ENCODE data around the gene TUBA1C. TPM values are rescaled to one million over a fixed set of nuclear protein-coding genes. Genes with fewer than 3 reads are reported as not detected.

TUBA1C gene
- total RNA-seq, 1 donor from 2014 or later = 123 TPM

DNA sequence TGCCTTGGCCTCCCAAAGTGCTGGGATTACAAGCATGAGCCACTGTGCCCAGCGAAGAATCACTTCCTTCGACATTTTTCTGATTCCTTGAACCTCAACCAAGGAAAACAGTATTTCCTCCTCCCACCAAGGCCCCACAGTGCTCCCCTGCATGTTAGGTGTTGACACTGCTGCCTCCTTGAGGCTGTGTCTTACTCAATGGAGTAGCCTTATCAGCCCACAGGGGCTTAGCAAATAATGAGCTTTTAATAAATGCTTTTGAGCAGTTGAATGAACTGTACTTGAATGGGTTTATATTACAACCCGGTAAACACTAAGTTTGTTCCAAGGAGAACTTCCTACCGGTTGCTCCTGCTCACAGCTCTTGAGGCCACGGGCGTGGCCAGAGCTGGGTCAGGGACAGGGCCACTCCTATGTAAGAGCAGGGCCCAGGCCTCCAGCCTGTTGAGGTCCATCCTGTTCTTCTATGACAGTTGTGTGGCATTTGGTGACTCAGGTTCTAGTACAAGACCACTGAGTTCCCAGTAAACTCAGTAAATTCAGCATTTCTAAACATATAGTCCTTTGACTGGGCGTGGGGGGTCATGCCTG is 39.2 kb upstream of the TUBA1C start:
- TF ChIP-seq, protein P1, sequence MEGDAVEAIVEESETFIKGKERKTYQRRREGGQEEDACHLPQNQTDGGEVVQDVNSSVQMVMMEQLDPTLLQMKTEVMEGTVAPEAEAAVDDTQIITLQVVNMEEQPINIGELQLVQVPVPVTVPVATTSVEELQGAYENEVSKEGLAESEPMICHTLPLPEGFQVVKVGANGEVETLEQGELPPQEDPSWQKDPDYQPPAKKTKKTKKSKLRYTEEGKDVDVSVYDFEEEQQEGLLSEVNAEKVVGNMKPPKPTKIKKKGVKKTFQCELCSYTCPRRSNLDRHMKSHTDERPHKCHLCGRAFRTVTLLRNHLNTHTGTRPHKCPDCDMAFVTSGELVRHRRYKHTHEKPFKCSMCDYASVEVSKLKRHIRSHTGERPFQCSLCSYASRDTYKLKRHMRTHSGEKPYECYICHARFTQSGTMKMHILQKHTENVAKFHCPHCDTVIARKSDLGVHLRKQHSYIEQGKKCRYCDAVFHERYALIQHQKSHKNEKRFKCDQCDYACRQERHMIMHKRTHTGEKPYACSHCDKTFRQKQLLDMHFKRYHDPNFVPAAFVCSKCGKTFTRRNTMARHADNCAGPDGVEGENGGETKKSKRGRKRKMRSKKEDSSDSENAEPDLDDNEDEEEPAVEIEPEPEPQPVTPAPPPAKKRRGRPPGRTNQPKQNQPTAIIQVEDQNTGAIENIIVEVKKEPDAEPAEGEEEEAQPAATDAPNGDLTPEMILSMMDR (IDR thresholded peaks at IDR 0.05; ENCODE audit: unreplicated experiment) = no peak
- peaks cover 13% of the 10 kb centered on the region for H3K4me1 Mint-ChIP-seq
- no peak for DNase-seq (ENCODE audit: low spot score in 2 of 2, unreplicated experiment in 2 of 2)
- no peaks in the 10 kb centered on the region for H3K36me3 Mint-ChIP-seq
- H3K27ac Mint-ChIP-seq = no peak overlapping the region
- no peaks in the 10 kb centered on the region for H3K9me3 Mint-ChIP-seq
- H3K27me3 Mint-ChIP-seq (ENCODE audit: low read depth) = no peaks in the 10 kb centered on the region
- H3K4me3 Mint-ChIP-seq = no peak overlapping the region

DNA sequence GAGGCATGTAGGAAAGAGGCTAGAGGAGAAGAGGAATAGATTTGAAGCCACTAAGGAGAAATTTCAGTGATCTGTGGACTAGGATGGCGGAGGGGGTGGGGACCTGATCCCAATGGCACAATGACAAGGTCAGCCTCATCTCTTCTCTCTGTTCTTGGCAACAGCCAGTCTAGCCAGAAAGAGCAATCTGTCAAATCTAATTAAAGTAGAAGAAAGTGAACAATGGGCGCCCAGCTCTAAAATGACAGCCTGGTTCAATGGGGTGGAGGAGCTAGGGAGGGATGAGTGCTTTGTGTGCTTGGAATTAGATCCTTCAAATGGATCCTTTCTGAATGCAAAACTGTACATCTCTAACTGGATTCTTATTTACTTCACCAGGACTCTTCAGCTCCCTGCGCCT is 37.2 kb upstream of the TUBA1C start:
- Mint-ChIP-seq H3K27me3 (ENCODE audit: low read depth) (no peaks in the 10 kb centered on the region), H3K9me3 (no peaks in the 10 kb centered on the region), H3K27ac (no peak overlapping the region), H3K36me3 (no peaks in the 10 kb centered on the region), H3K4me3 (no peak overlapping the region), H3K4me1 (peaks cover 16% of the 10 kb centered on the region)
- no peak for DNase-seq (ENCODE audit: low spot score in 2 of 2, unreplicated experiment in 2 of 2)
- TF ChIP-seq, protein P1 (IDR thresholded peaks at IDR 0.05; ENCODE audit: unreplicated experiment) = no peak

DNA sequence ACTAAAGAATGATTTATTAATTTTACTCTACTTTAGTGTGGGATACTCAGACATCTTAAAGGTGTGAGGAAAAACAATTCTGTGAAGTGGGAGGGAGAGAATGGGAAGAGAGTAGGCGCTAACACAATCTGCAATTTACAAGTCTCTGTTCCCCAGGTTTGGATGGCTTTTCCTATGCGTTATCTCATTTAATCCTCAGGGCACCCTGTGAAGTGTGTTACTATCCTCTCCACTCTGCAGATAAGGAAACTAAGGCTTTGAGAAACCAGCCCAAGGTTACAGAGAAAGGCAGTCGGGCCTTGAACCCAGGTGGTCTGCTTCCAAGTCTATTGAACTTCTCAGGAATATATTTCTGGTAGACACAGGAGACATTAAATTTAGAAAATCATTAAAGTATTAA is 36.2 kb upstream of the TUBA1C start:
- Mint-ChIP-seq H3K4me3 (no peak overlapping the region), H3K27ac (no peak overlapping the region), H3K9me3 (no peaks in the 10 kb centered on the region), H3K4me1 (peaks cover 25% of the 10 kb centered on the region), H3K27me3 (ENCODE audit: low read depth) (no peaks in the 10 kb centered on the region), H3K36me3 (no peaks in the 10 kb centered on the region)
- TF ChIP-seq, protein P1 (IDR thresholded peaks at IDR 0.05; ENCODE audit: unreplicated experiment) = no peak
- no peak for DNase-seq (ENCODE audit: low spot score in 2 of 2, unreplicated experiment in 2 of 2)

DNA sequence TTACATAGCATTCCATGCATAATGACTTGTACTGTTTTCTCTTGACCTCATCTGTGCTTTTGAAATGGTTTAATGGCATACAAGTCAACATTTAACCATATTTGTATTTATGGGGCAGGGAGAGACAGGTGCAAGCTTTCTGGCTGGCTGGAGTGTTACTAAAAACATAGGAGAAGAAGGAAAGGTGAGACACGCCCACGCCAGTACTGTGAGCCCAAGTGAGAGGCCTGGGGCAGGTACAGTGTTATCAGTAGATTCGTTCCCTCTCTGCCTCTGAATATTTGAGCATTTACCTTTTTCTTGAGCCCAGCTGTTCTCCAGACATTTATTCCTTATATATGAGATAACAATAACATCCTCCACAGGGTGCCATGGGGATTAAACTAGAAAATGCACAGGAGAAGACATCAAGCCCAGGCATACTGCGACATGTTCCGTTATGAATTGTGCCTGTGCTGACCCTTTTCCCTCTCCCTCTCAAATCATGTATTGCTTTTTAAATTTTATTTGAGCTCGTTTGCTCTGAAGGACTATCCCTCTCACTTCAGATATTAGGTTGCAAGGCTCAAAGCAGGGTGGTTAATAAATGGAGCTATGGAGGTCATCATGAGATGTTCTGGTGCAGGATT is 34.6 kb upstream of the TUBA1C start:
- TF ChIP-seq, protein P1 (IDR thresholded peaks at IDR 0.05; ENCODE audit: unreplicated experiment) = no peak
- Mint-ChIP-seq H3K27ac (no peak overlapping the region), H3K4me3 (no peak overlapping the region), H3K9me3 (no peaks in the 10 kb centered on the region), H3K4me1 (peaks cover 31% of the 10 kb centered on the region), H3K27me3 (ENCODE audit: low read depth) (no peaks in the 10 kb centered on the region), H3K36me3 (no peaks in the 10 kb centered on the region)
- no peak for DNase-seq (ENCODE audit: low spot score in 2 of 2, unreplicated experiment in 2 of 2)

DNA sequence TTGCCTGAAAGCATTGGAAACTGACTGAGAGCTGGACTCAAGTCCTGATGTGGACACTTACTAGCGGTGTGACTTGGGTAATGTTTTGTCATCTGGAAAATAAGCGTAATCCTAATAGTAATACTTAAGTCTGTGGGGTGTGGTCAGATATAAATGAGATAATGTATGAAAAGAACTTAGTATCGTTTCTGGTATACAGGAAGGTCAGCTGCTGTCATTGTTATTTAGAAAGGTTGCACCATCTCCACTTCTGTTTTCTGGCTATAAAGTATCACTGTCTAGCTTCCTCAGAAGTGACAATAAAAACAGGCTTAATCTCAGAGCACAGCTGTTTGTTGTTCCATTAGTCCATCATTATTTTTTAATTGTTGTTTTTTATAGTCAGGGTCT is 34.1 kb upstream of the TUBA1C start:
- H3K36me3 Mint-ChIP-seq = no peaks in the 10 kb centered on the region
- TF ChIP-seq, protein P1 (IDR thresholded peaks at IDR 0.05; ENCODE audit: unreplicated experiment) = no peak
- no peaks in the 10 kb centered on the region for H3K9me3 Mint-ChIP-seq
- no peaks in the 10 kb centered on the region for H3K27me3 Mint-ChIP-seq (ENCODE audit: low read depth)
- peaks cover 31% of the 10 kb centered on the region for H3K4me1 Mint-ChIP-seq
- DNase-seq (ENCODE audit: low spot score in 2 of 2, unreplicated experiment in 2 of 2) = no peak
- no peak overlapping the region for H3K4me3 Mint-ChIP-seq
- no peak overlapping the region for H3K27ac Mint-ChIP-seq
